AG04450 (cell line): ENCODE data around the gene LHFPL2. TPM values are rescaled to one million over a fixed set of nuclear protein-coding genes. Genes with fewer than 3 reads are reported as not detected.

Source experiments
- CTCF ChIA-PET: fragments of 300-600, 350-600 bp; formaldehyde crosslinking; extraction: SDS; loops from one replicate; lab custom pipeline; 2022; ENCODE audit warnings: antibody characterized with exemption, inconsistent platforms; lab: Charles Lee
- POLR2A ChIA-PET: fragments of 350-600 bp; formaldehyde crosslinking; extraction: SDS; loops from one replicate; lab custom pipeline; 2021; ENCODE audit warnings: antibody characterized with exemption, inconsistent platforms; lab: Yijun Ruan, JAX
- DNase-seq: peaks from one replicate; pipeline ENCODE4 v3.0.0-alpha.2; 2011; ENCODE audit warnings: low read depth, low spot score
- H3K27ac ChIP-seq: one replicate; pipeline ENCODE4 v1.5.1; 2012; ENCODE audit warnings: low read depth, low read length, control low read depth
- H3K27me3 ChIP-seq: one replicate; pipeline ENCODE4 v1.6.0; 2012; ENCODE audit warnings: low read length; ENCODE audit not compliant: control insufficient read depth, insufficient read depth
- H3K4me3 ChIP-seq: 2 replicates; pipeline ENCODE4 v1.5.1; 2011; ENCODE audit warnings: mild to moderate bottlenecking, low read depth, low read length, control low read depth
- H3K9me3 ChIP-seq: 2 replicates; pipeline ENCODE4 v1.5.1; 2012; ENCODE audit warnings: low read length; ENCODE audit not compliant: control insufficient read depth, insufficient read depth
- CTCF ChIP-seq: IDR thresholded peaks from 2 replicates; pipeline ENCODE4 v1.5.1; 2011; ENCODE audit warnings: low read depth, low read length, control low read depth, inconsistent platforms
- polyA plus RNA-seq: library from polyadenylated mRNA; depleted of rRNA; stranded (reverse); fragments of >200 nt; gene quantifications from 2 replicates; pipeline ENCODE4 v1.2.3, GENCODE V29; 2011

Gene LHFPL2
- polyA plus RNA-seq, 1 experiment = 20.1 TPM

- ChIA-PET CTCF (interaction anchor here (0.6 to 1.6 kb wide), 9 partner anchors 26 to 428 kb away, joined by 3 to 14 read pairs (median 4); no protein-coding TSS in a partner anchor), POLR2A (interaction anchor here (0.6 kb wide), 1 partner anchor 957 kb away, joined by 3 read pairs; no protein-coding TSS in a partner anchor)
- no peak for DNase-seq
- Histone ChIP-seq H3K9me3 (no peaks in the 10 kb centered on the region; the same call in 1 of the 2 replicates), H3K4me3 (no peak overlapping the region), H3K27ac (no peak overlapping the region), H3K27me3 (no peaks in the 10 kb centered on the region)
- TF ChIP-seq CTCF = no peak
These were observed 111.8 kb downstream of the LHFPL2 start for GRCh38 chr5:78536661-78537196.

GRCh38 chr5:78534905-78535200 lies 113.7 kb downstream of the LHFPL2 start:
- CTCF ChIA-PET = no interaction called here
- H3K27ac ChIP-seq = peak overlapping the region; percentile 83
- POLR2A ChIA-PET = no interaction called here
- DNase-seq = no peak
- no peaks in the 10 kb centered on the region for H3K27me3 ChIP-seq
- no peak overlapping the region for H3K4me3 ChIP-seq
- no peak for TF ChIP-seq CTCF
- H3K9me3 ChIP-seq = no peaks in the 10 kb centered on the region; the same call in 1 of the 2 replicates

- Histone ChIP-seq H3K9me3 (no peaks in the 10 kb centered on the region; the same call in 1 of the 2 replicates), H3K27ac (peak overlapping the region; percentile 83), H3K4me3 (no peak overlapping the region), H3K27me3 (no peaks in the 10 kb centered on the region)
- TF ChIP-seq CTCF = no peak
- ChIA-PET CTCF (interaction anchor here (0.8 kb wide), 1 partner anchor 93 kb away, joined by 3 read pairs; no protein-coding TSS in a partner anchor), POLR2A (interaction anchor here (1.1 kb wide), 1 partner anchor 29 kb away, joined by 3 read pairs; no protein-coding TSS in a partner anchor)
- DNase-seq = no peak
These were observed 114.2 kb downstream of the LHFPL2 start for GRCh38 chr5:78534148-78534904.

- H3K27me3 ChIP-seq = no peaks in the 10 kb centered on the region
- CTCF ChIA-PET = interaction anchor here (0.8 to 1.5 kb wide), 5 partner anchors 9 to 431 kb away, joined by 3 to 6 read pairs (median 3); no protein-coding TSS in a partner anchor
- H3K9me3 ChIP-seq = no peaks in the 10 kb centered on the region; the same call in 1 of the 2 replicates
- POLR2A ChIA-PET = interaction anchor here (1.1 kb wide), 1 partner anchor 28 kb away, joined by 3 read pairs; no protein-coding TSS in a partner anchor
- peak; percentile 49 for TF ChIP-seq CTCF
- no peak for DNase-seq
- H3K27ac ChIP-seq = no peak overlapping the region
- H3K4me3 ChIP-seq = no peak overlapping the region
These were observed 115.2 kb downstream of the LHFPL2 start for GRCh38 chr5:78533356-78533755.
